ENCODE data around the gene NDUFB11. TPM values are rescaled to one million over a fixed set of nuclear protein-coding genes. Genes with fewer than 3 reads are reported as not detected.

The NDUFB11 gene
- total RNA-seq, 1 donor: 34.4 TPM

DNA sequence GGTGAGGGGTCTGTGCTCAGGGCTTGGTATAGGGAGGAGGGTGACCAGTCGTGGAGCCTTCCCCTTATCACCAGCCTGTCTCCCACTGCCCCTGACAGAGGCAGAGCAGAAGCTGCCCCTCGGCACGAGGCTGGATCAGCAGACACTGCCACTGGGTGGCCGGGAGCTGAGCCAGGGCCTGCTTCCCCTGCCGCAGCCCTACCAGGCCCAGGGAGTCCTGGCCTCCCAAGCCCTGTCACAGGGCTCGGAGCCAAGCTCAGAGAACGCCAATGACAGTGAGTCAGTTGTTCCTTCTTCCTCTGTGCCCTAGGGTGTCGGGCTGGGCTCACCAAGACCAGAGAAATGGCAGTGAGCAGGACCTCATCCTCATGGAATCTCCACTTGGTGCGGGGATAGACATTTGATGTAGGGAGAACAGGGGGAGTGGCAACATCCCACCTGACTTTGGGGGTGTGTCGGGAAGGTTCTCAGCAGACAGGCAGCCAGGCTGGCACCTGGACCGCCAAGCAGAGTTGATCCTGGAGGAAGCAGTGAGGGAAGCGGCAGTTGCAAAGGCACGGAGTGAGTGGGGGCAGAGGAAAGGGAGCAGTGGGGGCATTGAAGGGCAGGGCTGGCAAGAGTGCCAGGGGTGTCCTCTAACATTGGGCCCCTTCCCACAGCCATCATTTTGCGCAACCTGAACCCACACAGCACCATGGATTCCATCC, 34.9 kb upstream of the NDUFB11 start:
- Histone ChIP-seq H3K27me3 (ENCODE audit: insufficient read depth, low read length) (no peaks in the 10 kb centered on the region), H3K4me3 (ENCODE audit: low read length) (no peak overlapping the region)

GRCh38 chrX:47178337-47178736, 33.8 kb upstream of the NDUFB11 start:
- Histone ChIP-seq H3K4me3 (ENCODE audit: low read length) (no peak overlapping the region), H3K9me3 (ENCODE audit: low read depth, low read length) (no peaks in the 10 kb centered on the region), H3K4me1 (ENCODE audit: insufficient read depth, low read length) (no peaks in the 10 kb centered on the region), H3K27me3 (ENCODE audit: insufficient read depth, low read length) (no peaks in the 10 kb centered on the region)

More for the DNA sequence above, 34.9 kb upstream of the NDUFB11 start:
- H3K4me1 ChIP-seq (ENCODE audit: insufficient read depth, low read length): no peaks in the 10 kb centered on the region
- no peaks in the 10 kb centered on the region for H3K9me3 ChIP-seq (ENCODE audit: low read depth, low read length)

DNA sequence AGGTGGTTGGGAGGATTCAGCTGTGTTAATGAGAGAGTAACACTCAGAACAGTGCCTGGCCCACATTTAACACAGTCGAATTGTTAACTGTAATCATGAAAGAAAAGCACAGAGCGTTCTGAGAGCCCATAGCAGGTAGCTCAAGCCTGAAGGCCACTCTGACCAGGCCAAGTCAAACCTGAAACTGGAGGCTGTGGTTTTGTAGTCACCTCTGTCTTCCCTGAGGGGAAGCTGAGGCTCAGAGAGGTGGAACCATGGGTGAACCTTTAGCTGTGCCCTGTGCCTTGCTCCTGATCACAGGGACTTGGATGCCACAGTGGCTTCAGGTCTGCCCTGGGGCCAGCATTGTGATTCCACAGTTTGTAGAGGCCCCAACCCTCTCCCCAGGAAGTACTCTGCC, 32.6 kb upstream of the NDUFB11 start:
- Histone ChIP-seq H3K4me1 (ENCODE audit: insufficient read depth, low read length) (no peaks in the 10 kb centered on the region), H3K27me3 (ENCODE audit: insufficient read depth, low read length) (no peaks in the 10 kb centered on the region), H3K9me3 (ENCODE audit: low read depth, low read length) (no peaks in the 10 kb centered on the region), H3K4me3 (ENCODE audit: low read length) (no peak overlapping the region)

GRCh38 chrX:47176101-47176740, 31.7 kb upstream of the NDUFB11 start:
- Histone ChIP-seq H3K27me3 (ENCODE audit: insufficient read depth, low read length) (no peaks in the 10 kb centered on the region), H3K4me1 (ENCODE audit: insufficient read depth, low read length) (no peaks in the 10 kb centered on the region), H3K4me3 (ENCODE audit: low read length) (no peak overlapping the region), H3K9me3 (ENCODE audit: low read depth, low read length) (no peaks in the 10 kb centered on the region)

GRCh38 chrX:47175588-47175980, 31.1 kb upstream of the NDUFB11 start:
- H3K27me3 ChIP-seq (ENCODE audit: insufficient read depth, low read length): no peaks in the 10 kb centered on the region
- no peaks in the 10 kb centered on the region for H3K4me1 ChIP-seq (ENCODE audit: insufficient read depth, low read length)
- H3K9me3 ChIP-seq (ENCODE audit: low read depth, low read length): no peaks in the 10 kb centered on the region
- no peak overlapping the region for H3K4me3 ChIP-seq (ENCODE audit: low read length)

GRCh38 chrX:47174846-47175587, 30.5 kb upstream of the NDUFB11 start:
- no peak overlapping the region for H3K4me3 ChIP-seq (ENCODE audit: low read length)
- H3K9me3 ChIP-seq (ENCODE audit: low read depth, low read length): no peaks in the 10 kb centered on the region
- H3K27me3 ChIP-seq (ENCODE audit: insufficient read depth, low read length): no peaks in the 10 kb centered on the region
- no peaks in the 10 kb centered on the region for H3K4me1 ChIP-seq (ENCODE audit: insufficient read depth, low read length)

DNA sequence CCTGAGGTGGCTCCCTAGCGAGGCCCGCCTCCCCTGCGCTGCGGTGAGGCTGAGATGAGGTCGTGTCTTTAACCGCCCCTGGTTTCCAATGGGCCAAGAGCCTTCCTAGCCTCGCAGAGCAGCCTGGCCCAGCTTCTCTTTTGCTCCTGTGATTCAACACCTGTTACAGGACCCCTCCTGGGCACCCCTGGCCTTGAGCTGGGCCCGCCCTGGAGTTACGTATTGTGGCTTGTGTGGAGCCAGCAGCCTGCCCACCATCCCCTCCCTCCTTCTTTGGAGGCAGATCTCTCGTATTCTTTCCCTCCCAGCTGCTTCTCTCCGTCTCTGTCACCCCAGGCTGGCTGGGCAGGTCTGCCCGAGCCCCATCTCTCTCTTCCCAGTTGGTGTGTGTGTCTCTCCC, 29.9 kb upstream of the NDUFB11 start:
- H3K27me3 ChIP-seq (ENCODE audit: insufficient read depth, low read length): no peaks in the 10 kb centered on the region
- H3K4me3 ChIP-seq (ENCODE audit: low read length): no peak overlapping the region
- H3K4me1 ChIP-seq (ENCODE audit: insufficient read depth, low read length): no peaks in the 10 kb centered on the region
- no peaks in the 10 kb centered on the region for H3K9me3 ChIP-seq (ENCODE audit: low read depth, low read length)

- Histone ChIP-seq H3K9me3 (ENCODE audit: low read depth, low read length) (no peaks in the 10 kb centered on the region), H3K27me3 (ENCODE audit: insufficient read depth, low read length) (no peaks in the 10 kb centered on the region), H3K4me3 (ENCODE audit: low read length) (no peak overlapping the region), H3K4me1 (ENCODE audit: insufficient read depth, low read length) (no peaks in the 10 kb centered on the region)
Observed at GRCh38 chrX:47172971-47173792, 28.7 kb upstream of the NDUFB11 start.

- Histone ChIP-seq H3K9me3 (ENCODE audit: low read depth, low read length) (no peaks in the 10 kb centered on the region), H3K4me1 (ENCODE audit: insufficient read depth, low read length) (no peaks in the 10 kb centered on the region), H3K27me3 (ENCODE audit: insufficient read depth, low read length) (no peaks in the 10 kb centered on the region), H3K4me3 (ENCODE audit: low read length) (no peak overlapping the region)
Observed at GRCh38 chrX:47172549-47172948, 28.0 kb upstream of the NDUFB11 start.

DNA sequence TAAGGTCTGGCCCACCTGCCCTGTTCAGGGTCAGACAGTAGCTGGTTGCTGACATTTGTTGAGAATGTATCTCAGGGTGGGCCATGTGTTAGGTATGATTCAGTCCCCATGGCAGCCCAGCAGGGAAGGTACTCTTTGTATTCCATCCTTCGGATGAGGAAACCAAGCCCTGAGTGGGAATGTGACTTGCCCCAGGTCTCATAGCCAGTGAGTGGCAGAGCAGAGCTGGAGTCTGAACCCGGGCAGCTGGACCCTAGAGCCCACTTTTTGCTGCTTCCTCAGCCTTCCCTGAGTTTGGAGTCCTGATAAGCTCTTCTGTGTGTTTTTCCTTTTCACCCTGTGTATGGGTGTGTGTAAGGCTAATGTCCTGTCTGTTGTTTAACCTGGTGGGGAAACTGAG, 27.5 kb upstream of the NDUFB11 start:
- no peak overlapping the region for H3K4me3 ChIP-seq (ENCODE audit: low read length)
- no peaks in the 10 kb centered on the region for H3K4me1 ChIP-seq (ENCODE audit: insufficient read depth, low read length)
- no peaks in the 10 kb centered on the region for H3K9me3 ChIP-seq (ENCODE audit: low read depth, low read length)

GRCh38 chrX:47170861-47171692, 26.6 kb upstream of the NDUFB11 start:
- H3K9me3 ChIP-seq (ENCODE audit: low read depth, low read length): no peaks in the 10 kb centered on the region
- H3K27me3 ChIP-seq (ENCODE audit: insufficient read depth, low read length): no peaks in the 10 kb centered on the region
- H3K4me1 ChIP-seq (ENCODE audit: insufficient read depth, low read length): no peaks in the 10 kb centered on the region
- H3K4me3 ChIP-seq (ENCODE audit: low read length): no peak overlapping the region

More for the DNA sequence above, 27.5 kb upstream of the NDUFB11 start:
- no peaks in the 10 kb centered on the region for H3K27me3 ChIP-seq (ENCODE audit: insufficient read depth, low read length)

DNA sequence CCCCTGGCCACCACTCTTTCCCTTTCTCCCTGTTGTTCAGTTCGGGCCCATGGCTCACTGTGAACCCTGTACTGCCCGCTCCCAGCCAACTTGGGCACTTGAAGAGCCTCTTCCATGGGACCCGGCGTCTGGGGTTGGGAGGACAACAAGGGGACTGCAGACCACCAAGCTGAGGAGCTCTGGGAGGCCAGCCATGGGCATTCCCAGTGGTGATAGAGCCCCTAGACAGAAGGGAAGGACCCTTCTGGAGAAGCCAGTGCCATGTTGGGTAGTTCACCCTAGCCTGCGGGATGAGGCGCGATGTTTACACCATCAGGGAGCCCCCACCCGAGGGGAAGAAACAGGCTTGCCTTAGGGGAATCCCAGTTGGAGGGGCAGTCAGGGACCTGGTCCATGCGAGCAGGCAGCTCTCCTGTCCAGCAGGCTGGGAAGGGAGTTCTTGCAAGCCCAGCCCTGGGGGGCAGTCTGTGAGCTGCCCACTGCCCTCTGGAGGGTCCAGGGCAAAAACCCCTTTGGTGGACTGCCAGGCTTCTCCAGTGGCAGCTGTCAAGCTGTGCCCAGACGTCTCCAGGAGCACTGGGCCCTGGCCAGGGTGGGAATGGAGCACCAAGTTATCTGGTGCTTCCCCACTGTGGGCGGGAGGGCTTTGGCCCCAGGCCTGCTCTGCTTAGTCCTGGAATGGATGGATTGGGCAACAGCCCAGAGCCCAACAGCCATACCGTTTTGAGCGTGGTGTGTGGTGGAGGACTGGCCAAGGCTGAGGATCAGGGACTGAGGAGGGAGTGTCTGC, 25.4 kb upstream of the NDUFB11 start:
- no peaks in the 10 kb centered on the region for H3K4me1 ChIP-seq (ENCODE audit: insufficient read depth, low read length)
- H3K4me3 ChIP-seq (ENCODE audit: low read length): no peak overlapping the region
- H3K27me3 ChIP-seq (ENCODE audit: insufficient read depth, low read length): no peaks in the 10 kb centered on the region
- no peaks in the 10 kb centered on the region for H3K9me3 ChIP-seq (ENCODE audit: low read depth, low read length)

GRCh38 chrX:47169273-47169672, 24.8 kb upstream of the NDUFB11 start:
- no peaks in the 10 kb centered on the region for H3K4me1 ChIP-seq (ENCODE audit: insufficient read depth, low read length)
- H3K4me3 ChIP-seq (ENCODE audit: low read length): no peak overlapping the region
- H3K27me3 ChIP-seq (ENCODE audit: insufficient read depth, low read length): no peaks in the 10 kb centered on the region
- no peaks in the 10 kb centered on the region for H3K9me3 ChIP-seq (ENCODE audit: low read depth, low read length)

Data from mononuclear cell (primary cell).